Glutamatergic neuron (in vitro differentiated cells): ENCODE data around the gene ZNF729. TPM values are rescaled to one million over a fixed set of nuclear protein-coding genes. Genes with fewer than 3 reads are reported as not detected.

Experiments used
- DNase-seq: peaks from one replicate; pipeline ENCODE4 v3.0.0; 2022
- H3K27ac Mint-ChIP-seq: one replicate; pipeline ENCODE4 v1.8.0; 2020; ENCODE audit warnings: mild to moderate bottlenecking, mixed read lengths, inconsistent platforms; ENCODE audit not compliant: unreplicated experiment
- H3K27me3 Mint-ChIP-seq: one replicate; pipeline ENCODE4 v1.8.0; 2020; ENCODE audit warnings: mild to moderate bottlenecking, moderate library complexity, mixed read lengths, inconsistent platforms; ENCODE audit not compliant: unreplicated experiment
- H3K36me3 Mint-ChIP-seq: one replicate; pipeline ENCODE4 v1.8.0; 2020; ENCODE audit warnings: mild to moderate bottlenecking, mixed read lengths, inconsistent platforms; ENCODE audit not compliant: unreplicated experiment
- H3K4me1 Mint-ChIP-seq: one replicate; pipeline ENCODE4 v1.8.0; 2020; ENCODE audit warnings: mild to moderate bottlenecking, low read depth, mixed read lengths, inconsistent platforms; ENCODE audit not compliant: unreplicated experiment
- H3K4me3 Mint-ChIP-seq: one replicate; pipeline ENCODE4 v1.8.0; 2020; ENCODE audit warnings: mild to moderate bottlenecking, mixed read lengths, inconsistent platforms; ENCODE audit not compliant: unreplicated experiment
- H3K9me3 Mint-ChIP-seq: one replicate; pipeline ENCODE4 v1.8.0; 2020; ENCODE audit warnings: mild to moderate bottlenecking, moderate library complexity, mixed read lengths, inconsistent platforms; ENCODE audit not compliant: unreplicated experiment
- CTCF ChIP-seq: fragments of 200-600 bp; sonication (generic); IDR thresholded peaks from one replicate; pipeline ENCODE4 v1.5.0; 2021; ENCODE audit not compliant: partially characterized antibody, unreplicated experiment
- total RNA-seq: library from RNA; stranded (reverse); fragmentation: NEBNext Ultra II Directional; extraction: Animal tissue kit (Norgen Biotek cat#: 25700); gene quantifications from one replicate; pipeline ENCODE4 v1.2.1, GENCODE V29; 2021; ENCODE audit not compliant: unreplicated experiment

ZNF729 gene
- total RNA-seq, 1 donor from 2014 or later = not detected

GRCh38 chr19:22331521-22331920 lies 45.3 kb downstream of the ZNF729 start:
- Mint-ChIP-seq H3K27ac (no peak overlapping the region), H3K4me3 (no peak overlapping the region), H3K4me1 (no peaks in the 10 kb centered on the region), H3K27me3 (peaks cover 3% of the 10 kb centered on the region), H3K36me3 (peaks cover 10% of the 10 kb centered on the region), H3K9me3 (peaks cover 16% of the 10 kb centered on the region)
- no peak for DNase-seq
- no peak for TF ChIP-seq CTCF

GRCh38 chr19:22332924-22333323 lies 46.7 kb downstream of the ZNF729 start:
- no peak for TF ChIP-seq CTCF
- Mint-ChIP-seq H3K9me3 (peaks cover 21% of the 10 kb centered on the region), H3K27ac (no peak overlapping the region), H3K36me3 (peaks cover 12% of the 10 kb centered on the region), H3K4me1 (no peaks in the 10 kb centered on the region), H3K27me3 (peaks cover 3% of the 10 kb centered on the region), H3K4me3 (no peak overlapping the region)
- no peak for DNase-seq

- Mint-ChIP-seq H3K4me1 (no peaks in the 10 kb centered on the region), H3K9me3 (peaks cover 17% of the 10 kb centered on the region), H3K36me3 (peaks cover 12% of the 10 kb centered on the region)
These were observed 49.5 kb downstream of the ZNF729 start for GRCh38 chr19:22335716-22336115.

GRCh38 chr19:22354665-22355064 lies 68.4 kb downstream of the ZNF729 start:
- no peak for DNase-seq
- peaks cover 12% of the 10 kb centered on the region for H3K9me3 Mint-ChIP-seq
- no peaks in the 10 kb centered on the region for H3K27me3 Mint-ChIP-seq
- H3K36me3 Mint-ChIP-seq = no peaks in the 10 kb centered on the region
- H3K4me3 Mint-ChIP-seq = no peak overlapping the region
- H3K27ac Mint-ChIP-seq = no peak overlapping the region
- H3K4me1 Mint-ChIP-seq = no peaks in the 10 kb centered on the region
- no peak for TF ChIP-seq CTCF

More at GRCh38 chr19:22335716-22336115, 49.5 kb downstream of the ZNF729 start:
- no peak for DNase-seq
- no peak for TF ChIP-seq CTCF
- Mint-ChIP-seq H3K4me3 (no peak overlapping the region), H3K27me3 (peaks cover 3% of the 10 kb centered on the region), H3K27ac (no peak overlapping the region)

Other genes with a start within 250 kb of the ZNF729 start
- gene ZNF257, start 234.0 kb upstream of the ZNF729 start, total RNA-seq = not detected
- gene ZNF676, start 89.5 kb upstream of the ZNF729 start, total RNA-seq = not detected
- not detected for gene ZNF98, start 135.9 kb downstream of the ZNF729 start, total RNA-seq